ENCODE measurements around the gene ANKRD55. TPM values are rescaled to one million over a fixed set of nuclear protein-coding genes. Genes with fewer than 3 reads are reported as not detected.
"Not testable (repeated sequence)": the region's sequence is repeated elsewhere in the genome, so short reads cannot be mapped to it uniquely, and the experiment has no call there.

ANKRD55 gene
- total and polyA plus RNA-seq, 2 donors from 2014 or later: 0.26 to 1.2 TPM

DNA sequence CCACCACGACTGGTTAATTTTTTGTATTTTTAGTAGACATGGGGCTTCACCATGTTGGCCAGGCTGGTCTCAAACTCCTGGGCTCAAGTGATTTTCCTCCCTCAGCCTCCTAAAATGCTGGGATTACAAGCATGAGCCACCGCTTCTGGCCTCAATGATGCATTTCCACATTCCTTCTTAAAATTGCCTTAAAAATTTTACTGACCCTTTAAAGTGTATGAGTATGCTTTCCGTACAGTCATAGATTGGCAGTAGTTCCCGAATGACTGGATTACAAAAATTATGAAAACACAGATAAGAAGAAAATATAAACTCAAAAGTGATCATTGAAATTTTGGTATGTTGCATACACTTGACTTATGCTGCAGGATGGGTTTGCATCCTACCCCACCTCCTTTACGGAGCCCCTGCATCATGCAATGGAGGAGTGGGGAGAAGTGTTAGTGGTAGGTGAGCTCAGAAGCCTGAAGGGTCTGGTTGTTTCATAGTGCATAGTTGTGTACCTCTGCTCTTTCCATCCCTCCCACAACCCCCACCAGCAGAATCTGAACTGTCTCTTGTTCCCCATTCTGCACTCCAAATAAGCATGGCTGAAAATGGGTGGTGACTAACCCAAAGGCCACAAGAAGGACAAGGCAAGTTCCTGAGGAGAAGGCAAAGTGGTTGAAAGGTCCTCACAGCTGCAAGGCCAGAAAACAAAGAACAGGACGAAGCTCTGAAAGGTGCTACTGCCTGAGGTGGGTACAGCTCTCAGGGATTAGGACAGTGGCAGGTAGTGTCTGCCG is 26.8 kb downstream of the ANKRD55 start:
- no peaks in the 10 kb centered on the region for H3K9me3 ChIP-seq (ENCODE audit: control insufficient read depth in 2 of 3, insufficient read depth in 1 of 3, low read length in 3 of 3)
- H3K27ac ChIP-seq (ENCODE audit: low read depth in 2 of 2, low read length in 2 of 2): no peak overlapping the region
- intact Hi-C loops (cut with DNase I): no loop called here
- no peaks in the 10 kb centered on the region for H3K27me3 ChIP-seq (ENCODE audit: control insufficient read depth, insufficient read depth, low read length)
- DNase-seq (no peak), FAIRE-seq (no peak)
- H3K4me3 ChIP-seq (ENCODE audit: low read length in 3 of 3): no peak overlapping the region
- H3K4me1 ChIP-seq (ENCODE audit: control insufficient read depth in 2 of 3, insufficient read depth in 2 of 3, low read depth in 1 of 3, low read length in 3 of 3): peaks cover 0 to 3% (median 3%) of the 10 kb centered on the region in 3 donors
- no peak overlapping the region for H3K9ac ChIP-seq (ENCODE audit: low read length in 3 of 3)
- TF ChIP-seq, protein P1, sequence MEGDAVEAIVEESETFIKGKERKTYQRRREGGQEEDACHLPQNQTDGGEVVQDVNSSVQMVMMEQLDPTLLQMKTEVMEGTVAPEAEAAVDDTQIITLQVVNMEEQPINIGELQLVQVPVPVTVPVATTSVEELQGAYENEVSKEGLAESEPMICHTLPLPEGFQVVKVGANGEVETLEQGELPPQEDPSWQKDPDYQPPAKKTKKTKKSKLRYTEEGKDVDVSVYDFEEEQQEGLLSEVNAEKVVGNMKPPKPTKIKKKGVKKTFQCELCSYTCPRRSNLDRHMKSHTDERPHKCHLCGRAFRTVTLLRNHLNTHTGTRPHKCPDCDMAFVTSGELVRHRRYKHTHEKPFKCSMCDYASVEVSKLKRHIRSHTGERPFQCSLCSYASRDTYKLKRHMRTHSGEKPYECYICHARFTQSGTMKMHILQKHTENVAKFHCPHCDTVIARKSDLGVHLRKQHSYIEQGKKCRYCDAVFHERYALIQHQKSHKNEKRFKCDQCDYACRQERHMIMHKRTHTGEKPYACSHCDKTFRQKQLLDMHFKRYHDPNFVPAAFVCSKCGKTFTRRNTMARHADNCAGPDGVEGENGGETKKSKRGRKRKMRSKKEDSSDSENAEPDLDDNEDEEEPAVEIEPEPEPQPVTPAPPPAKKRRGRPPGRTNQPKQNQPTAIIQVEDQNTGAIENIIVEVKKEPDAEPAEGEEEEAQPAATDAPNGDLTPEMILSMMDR (IDR thresholded peaks at IDR 0.05; ENCODE audit: borderline replicate concordance, extremely low read depth, insufficient read depth): no peak
- H3K36me3 ChIP-seq (ENCODE audit: control insufficient read depth in 2 of 3, insufficient read depth in 3 of 3, low read length in 3 of 3): no peaks in the 10 kb centered on the region

- H3K9me3 ChIP-seq (ENCODE audit: control insufficient read depth in 2 of 3, insufficient read depth in 1 of 3, low read length in 3 of 3); H3K27me3 ChIP-seq (ENCODE audit: control insufficient read depth, insufficient read depth, low read length); H3K4me3 ChIP-seq (ENCODE audit: low read length in 3 of 3); H3K36me3 ChIP-seq (ENCODE audit: control insufficient read depth in 2 of 3, insufficient read depth in 3 of 3, low read length in 3 of 3); FAIRE-seq; H3K27ac ChIP-seq (ENCODE audit: low read depth in 2 of 2, low read length in 2 of 2); DNase-seq; H3K9ac ChIP-seq (ENCODE audit: low read length in 3 of 3); intact Hi-C loops (cut with DNase I): not testable (repeated sequence)
- H3K4me1 ChIP-seq (ENCODE audit: control insufficient read depth in 2 of 3, insufficient read depth in 2 of 3, low read depth in 1 of 3, low read length in 3 of 3): peaks cover 0 to 13% (median 0%) of the 10 kb centered on the region in 3 donors
These were observed 29.2 kb downstream of the ANKRD55 start for GRCh38 chr5:56203936-56204335.

DNA sequence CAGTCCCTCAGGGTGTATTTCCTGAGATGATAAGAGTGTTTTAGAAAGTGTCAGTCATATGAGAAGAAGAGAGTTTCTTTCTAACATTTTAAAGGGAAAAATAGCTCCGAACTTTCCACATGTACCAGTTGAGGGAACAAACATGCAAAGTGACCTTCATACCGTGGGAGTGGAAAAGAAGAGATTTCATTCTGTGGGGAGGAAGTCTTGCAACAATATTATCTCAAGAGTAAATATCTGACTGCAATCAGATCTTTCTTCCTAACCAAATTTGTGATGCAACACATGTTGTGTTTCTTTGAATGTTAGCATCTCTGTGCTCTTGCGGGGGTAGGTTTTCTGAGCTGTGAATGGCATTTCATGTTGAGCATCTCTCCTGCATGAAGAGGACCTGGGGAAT is 30.6 kb downstream of the ANKRD55 start:
- H3K9me3 ChIP-seq (ENCODE audit: control insufficient read depth in 2 of 3, insufficient read depth in 1 of 3, low read length in 3 of 3): no peaks in the 10 kb centered on the region
- intact Hi-C loops (cut with DNase I): no loop called here
- no peaks in the 10 kb centered on the region for H3K27me3 ChIP-seq (ENCODE audit: control insufficient read depth, insufficient read depth, low read length)
- DNase-seq: no peak
- no peak overlapping the region for H3K9ac ChIP-seq (ENCODE audit: low read length in 3 of 3)
- TF ChIP-seq, protein P1 (IDR thresholded peaks at IDR 0.05; ENCODE audit: borderline replicate concordance, extremely low read depth, insufficient read depth): no peak
- H3K36me3 ChIP-seq (ENCODE audit: control insufficient read depth in 2 of 3, insufficient read depth in 3 of 3, low read length in 3 of 3): no peaks in the 10 kb centered on the region
- H3K27ac ChIP-seq (ENCODE audit: low read depth in 2 of 2, low read length in 2 of 2): no peak overlapping the region
- FAIRE-seq: no peak
- no peak overlapping the region for H3K4me3 ChIP-seq (ENCODE audit: low read length in 3 of 3)
- peaks cover 0 to 13% (median 0%) of the 10 kb centered on the region in 3 donors for H3K4me1 ChIP-seq (ENCODE audit: control insufficient read depth in 2 of 3, insufficient read depth in 2 of 3, low read depth in 1 of 3, low read length in 3 of 3)

- H3K9me3 ChIP-seq (ENCODE audit: control insufficient read depth in 2 of 3, insufficient read depth in 1 of 3, low read length in 3 of 3); H3K9ac ChIP-seq (ENCODE audit: low read length in 3 of 3); intact Hi-C loops (cut with DNase I); H3K4me3 ChIP-seq (ENCODE audit: low read length in 3 of 3); H3K36me3 ChIP-seq (ENCODE audit: control insufficient read depth in 2 of 3, insufficient read depth in 3 of 3, low read length in 3 of 3); H3K27me3 ChIP-seq (ENCODE audit: control insufficient read depth, insufficient read depth, low read length); H3K27ac ChIP-seq (ENCODE audit: low read depth in 2 of 2, low read length in 2 of 2); DNase-seq; FAIRE-seq: not testable (repeated sequence)
- H3K4me1 ChIP-seq (ENCODE audit: control insufficient read depth in 2 of 3, insufficient read depth in 2 of 3, low read depth in 1 of 3, low read length in 3 of 3): peaks cover 0 to 13% (median 0%) of the 10 kb centered on the region in 3 donors
These were observed 31.3 kb downstream of the ANKRD55 start for GRCh38 chr5:56201762-56202261.

Data from kidney (tissue), 14 donors.